Epithelial cell of proximal tubule (primary cell): ENCODE data around the gene FNTB. TPM values are rescaled to one million over a fixed set of nuclear protein-coding genes. Genes with fewer than 3 reads are reported as not detected.

ENCODE experiments used
- DNase-seq: peaks from one replicate; pipeline ENCODE4 v3.0.0-alpha.2; 2011; ENCODE audit warnings: low read depth
- H3K4me3 ChIP-seq: 2 replicates; pipeline ENCODE4 v1.5.1; 2011; ENCODE audit warnings: low read depth, mild to moderate bottlenecking, low read length
- total RNA-seq: library from RNA; depleted of rRNA; stranded (reverse); fragments of >200 nt; gene quantifications from 2 replicates; pipeline ENCODE4 v1.2.3, GENCODE V29; 2015
- TF ChIP-seq, protein P1 (sequence below): conservative IDR thresholded peaks from 2 replicates; pipeline ENCODE4 v1.5.1; 2012; ENCODE audit warnings: low read depth, mild to moderate bottlenecking, low read length

The FNTB gene
- total RNA-seq, 1 donor from 2014 or later: 16.6 TPM

DNA sequence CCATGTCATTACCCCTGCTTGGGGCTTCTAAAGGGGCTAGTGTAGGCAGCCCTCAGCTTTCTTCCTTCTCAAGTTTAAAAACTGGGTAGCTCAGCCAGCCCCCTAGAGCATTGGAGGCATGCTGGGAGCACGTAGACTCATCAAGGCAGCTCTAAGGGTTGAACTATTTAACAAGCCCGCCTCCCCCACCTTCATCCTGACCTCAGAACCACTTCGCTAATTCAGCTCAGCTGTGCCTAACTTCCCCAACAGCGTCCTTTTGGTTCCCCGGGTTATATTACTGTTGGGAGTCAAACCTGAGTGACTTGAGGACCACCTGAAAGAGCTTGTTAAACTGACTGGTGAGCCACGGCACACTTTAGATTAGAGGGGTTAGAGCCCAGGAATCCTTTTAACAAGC lies 85.6 kb downstream of the FNTB start:
- no peak for DNase-seq
- H3K4me3 ChIP-seq: no peak overlapping the region
- TF ChIP-seq, protein P1, sequence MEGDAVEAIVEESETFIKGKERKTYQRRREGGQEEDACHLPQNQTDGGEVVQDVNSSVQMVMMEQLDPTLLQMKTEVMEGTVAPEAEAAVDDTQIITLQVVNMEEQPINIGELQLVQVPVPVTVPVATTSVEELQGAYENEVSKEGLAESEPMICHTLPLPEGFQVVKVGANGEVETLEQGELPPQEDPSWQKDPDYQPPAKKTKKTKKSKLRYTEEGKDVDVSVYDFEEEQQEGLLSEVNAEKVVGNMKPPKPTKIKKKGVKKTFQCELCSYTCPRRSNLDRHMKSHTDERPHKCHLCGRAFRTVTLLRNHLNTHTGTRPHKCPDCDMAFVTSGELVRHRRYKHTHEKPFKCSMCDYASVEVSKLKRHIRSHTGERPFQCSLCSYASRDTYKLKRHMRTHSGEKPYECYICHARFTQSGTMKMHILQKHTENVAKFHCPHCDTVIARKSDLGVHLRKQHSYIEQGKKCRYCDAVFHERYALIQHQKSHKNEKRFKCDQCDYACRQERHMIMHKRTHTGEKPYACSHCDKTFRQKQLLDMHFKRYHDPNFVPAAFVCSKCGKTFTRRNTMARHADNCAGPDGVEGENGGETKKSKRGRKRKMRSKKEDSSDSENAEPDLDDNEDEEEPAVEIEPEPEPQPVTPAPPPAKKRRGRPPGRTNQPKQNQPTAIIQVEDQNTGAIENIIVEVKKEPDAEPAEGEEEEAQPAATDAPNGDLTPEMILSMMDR: no peak

DNA sequence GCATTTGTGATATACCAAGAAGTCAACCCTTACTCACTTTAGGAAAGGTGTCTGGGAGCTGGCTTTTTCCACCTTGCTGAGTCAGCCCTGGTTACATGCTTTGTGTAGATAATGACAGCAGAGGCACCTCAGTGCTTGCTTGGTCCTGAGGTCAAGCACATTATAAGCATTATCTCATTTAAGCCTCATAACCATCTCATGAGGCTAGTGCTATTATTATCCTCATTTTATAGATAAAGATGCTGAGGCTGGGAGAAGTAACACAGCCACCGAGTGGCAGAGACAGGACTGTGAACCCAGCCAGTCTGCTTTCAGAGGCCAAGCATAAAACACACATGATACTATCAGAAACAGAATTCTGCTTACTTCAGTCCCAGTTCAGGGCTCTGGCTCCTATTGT lies 86.2 kb downstream of the FNTB start:
- H3K4me3 ChIP-seq: no peak overlapping the region
- TF ChIP-seq, protein P1: no peak
- no peak for DNase-seq

DNA sequence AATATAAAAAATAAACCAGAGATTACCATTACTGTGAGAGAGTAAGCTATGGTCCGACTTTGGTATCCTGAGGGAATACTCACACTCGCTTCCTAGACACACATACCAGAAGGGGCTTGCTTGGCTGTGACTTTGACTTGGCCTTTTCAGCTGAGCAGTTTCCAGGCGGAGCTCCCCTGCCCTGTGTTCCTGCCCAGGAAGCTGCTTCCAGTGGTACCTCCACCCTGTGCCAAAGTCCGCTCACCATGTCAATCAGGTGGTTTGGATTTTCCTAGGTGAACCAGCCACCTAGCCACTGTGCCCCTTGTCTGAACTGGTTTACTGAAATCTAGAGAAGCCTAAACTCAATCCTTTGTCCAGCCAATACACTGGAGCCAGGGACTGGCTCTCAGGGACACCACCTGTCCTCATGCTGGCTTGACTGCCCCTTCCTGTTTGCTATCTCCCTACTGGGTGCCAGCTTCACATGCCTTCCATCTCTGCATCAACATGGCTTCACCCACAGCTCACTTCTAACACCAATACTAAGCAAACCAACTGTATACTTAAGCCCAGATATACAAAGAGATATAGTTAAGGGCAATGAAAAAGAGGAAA lies 87.0 kb downstream of the FNTB start:
- no peak overlapping the region for H3K4me3 ChIP-seq
- DNase-seq: no peak
- TF ChIP-seq, protein P1: no peak

DNA sequence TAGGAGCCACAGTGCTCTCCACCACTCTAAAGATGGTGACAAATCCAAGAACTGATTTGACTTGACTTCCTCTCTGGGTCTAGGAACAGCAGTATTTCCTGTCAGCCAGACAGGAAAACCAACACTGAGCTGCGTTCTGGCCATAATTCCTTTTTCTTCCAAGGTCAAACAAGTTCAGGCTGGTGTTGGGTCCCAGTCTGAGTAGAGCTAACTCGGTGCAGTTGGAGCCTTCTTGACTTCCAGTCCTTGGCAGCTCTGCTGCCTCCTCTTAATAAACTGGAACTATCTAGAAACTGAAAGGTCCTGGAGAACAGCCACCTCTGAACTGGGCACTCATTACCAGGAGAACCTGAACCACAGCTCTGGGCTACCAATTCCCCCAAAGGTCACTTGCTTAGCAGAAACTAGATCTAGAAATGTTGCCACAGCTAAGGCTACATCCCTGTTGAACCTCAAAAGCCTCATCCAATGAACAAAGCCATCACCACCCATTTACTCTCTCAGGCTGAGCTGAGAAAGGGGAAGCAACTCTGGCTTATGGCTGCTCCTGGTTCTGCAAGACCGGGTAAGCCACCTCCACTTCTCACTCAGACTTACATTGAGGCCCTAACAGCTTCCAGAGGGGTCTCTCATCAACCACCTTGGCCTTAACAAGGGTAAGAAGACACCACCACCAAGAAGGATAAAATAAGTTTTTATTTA lies 87.9 kb downstream of the FNTB start:
- DNase-seq: no peak
- TF ChIP-seq, protein P1: no peak
- no peak overlapping the region for H3K4me3 ChIP-seq

DNA sequence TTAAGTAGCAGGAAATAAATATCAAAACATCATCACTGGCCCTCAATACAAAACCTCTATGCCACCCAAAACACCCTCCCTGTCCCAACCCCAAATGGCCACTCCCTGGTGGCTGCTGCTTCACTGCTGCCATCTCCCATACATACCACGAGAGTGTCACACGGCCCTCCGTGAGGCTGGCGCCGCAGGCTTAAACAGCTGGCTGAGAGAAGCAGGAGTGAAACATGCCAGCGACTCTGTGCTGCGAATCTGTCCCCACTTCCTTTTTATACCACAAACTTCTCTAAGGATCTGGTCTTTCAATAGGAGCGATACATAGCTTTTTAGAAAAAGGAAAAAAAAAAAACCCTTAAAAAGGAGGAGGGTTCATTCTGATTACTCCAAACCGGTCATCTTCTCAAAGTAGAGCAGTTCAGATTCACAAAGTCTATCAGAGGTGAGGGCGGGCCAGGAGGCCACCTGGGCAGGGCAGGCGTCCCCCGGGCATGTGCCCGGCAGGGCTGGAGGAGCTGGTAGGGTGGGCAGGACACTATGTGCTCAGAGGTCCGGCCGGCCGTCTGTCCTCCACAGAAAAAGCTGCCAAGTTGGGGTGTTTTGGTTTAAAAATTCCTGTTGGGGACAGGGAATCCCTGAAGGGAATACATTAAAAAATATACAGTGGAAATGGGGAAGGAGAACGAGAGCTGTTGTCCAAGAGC lies 89.1 kb downstream of the FNTB start:
- TF ChIP-seq, protein P1: no peak
- DNase-seq: no peak
- no peak overlapping the region for H3K4me3 ChIP-seq

DNA sequence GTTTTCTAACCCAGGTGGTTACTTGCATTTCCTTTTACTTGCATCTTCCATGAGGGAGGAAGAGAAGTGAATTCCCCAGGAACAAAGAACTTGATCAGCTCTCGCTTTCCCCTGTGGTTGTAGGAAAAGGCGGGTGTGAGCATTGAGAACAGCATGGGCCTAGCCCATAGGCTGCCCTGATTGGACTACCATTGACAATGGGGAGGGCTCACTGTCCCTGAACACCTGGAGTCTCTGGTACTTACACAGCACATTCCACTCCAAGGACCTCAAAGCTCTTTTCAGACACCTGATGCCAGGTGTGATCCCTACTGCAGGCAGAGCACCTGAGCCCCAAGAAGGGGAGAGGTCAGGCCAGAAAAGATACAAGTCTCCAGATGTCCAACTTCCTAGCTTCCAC lies 90.6 kb downstream of the FNTB start:
- H3K4me3 ChIP-seq: no peak overlapping the region
- DNase-seq: no peak
- TF ChIP-seq, protein P1: no peak

DNA sequence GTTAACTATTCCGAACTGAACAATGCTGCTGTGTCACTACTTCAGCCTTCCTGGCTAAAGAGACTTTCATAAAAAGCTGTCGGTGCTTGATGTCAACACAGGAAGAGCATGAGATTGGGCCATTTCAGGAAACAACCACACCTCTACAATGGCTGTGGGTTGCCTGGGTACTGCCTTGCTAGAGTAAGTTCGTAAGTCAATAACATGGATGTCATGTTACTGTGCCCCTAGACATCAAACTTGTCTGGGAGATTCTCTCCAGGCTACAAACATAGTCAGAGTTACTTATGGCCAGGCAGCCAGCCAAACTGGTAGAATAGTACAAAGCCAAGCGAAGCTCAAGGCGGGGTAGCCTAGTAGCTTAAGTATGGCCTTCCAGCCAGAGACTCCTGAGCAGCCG lies 92.5 kb downstream of the FNTB start:
- no peak overlapping the region for H3K4me3 ChIP-seq
- TF ChIP-seq, protein P1: no peak
- no peak for DNase-seq
